B cell (primary cell): Measurements from ENCODE around the gene NPAS2. TPM values are rescaled to one million over a fixed set of nuclear protein-coding genes. Genes with fewer than 3 reads are reported as not detected.

Source experiments
- ATAC-seq: fragments of 200-7000 bp; cut with Tn5 transposase; one replicate; pipeline ENCODE4 v1.10.0; 2021; ENCODE audit warnings: low read depth, mild to moderate bottlenecking, moderate number of reproducible peaks, moderate library complexity
- CTCF ChIA-PET: fragments of 350-600 bp; sonication (Branson Sonifier 250); formaldehyde crosslinking; loops from one replicate; lab custom pipeline; 2021; ENCODE audit warnings: antibody characterized with exemption, inconsistent platforms; lab: Charles Lee
- POLR2A ChIA-PET: fragments of 350-600 bp; sonication (Branson Sonifier 250); formaldehyde crosslinking; loops from one replicate; lab custom pipeline; 2021; ENCODE audit warnings: antibody characterized with exemption; lab: Charles Lee
- DNase-seq: peaks from one replicate; pipeline ENCODE4 v3.0.0; 2013
- H2AFZ ChIP-seq: 2 replicates; pipeline ENCODE4 v1.6.1; 2012; ENCODE audit warnings: mild to moderate bottlenecking, low read depth, low read length; ENCODE audit not compliant: insufficient read depth, poor library complexity, severe bottlenecking
- H3K27ac ChIP-seq, 2 donors: 1 replicate in 1 of 2; 2 replicates in 1 of 2; pipeline ENCODE4 v1.5.1; 2012 to 2013; ENCODE audit warnings: low read length in 2 of 2, mild to moderate bottlenecking in 2 of 2, moderate library complexity in 1 of 2
- H3K27me3 ChIP-seq, 4 experiments: fragments of 200-600 bp in 1 of 4; sonication (generic) in 1 of 4; replicated peaks in 1 of 4; 1 replicate in 2 of 4; 2 replicates in 2 of 4; pipeline versions ENCODE4 v1.6.1 to v1.7.0; 2013 to 2016; ENCODE audit warnings: low read length in 3 of 4, mild to moderate bottlenecking in 2 of 4, mixed read lengths in 1 of 4, moderate library complexity in 1 of 4; ENCODE audit not compliant: insufficient read depth in 4 of 4, control insufficient read depth in 3 of 4; ENCODE audit errors: control extremely low read depth in 1 of 4
- H3K36me3 ChIP-seq, 2 experiments: replicated peaks in 1 of 2; 1 replicate in 1 of 2; 2 replicates in 1 of 2; pipeline versions ENCODE4 v1.6.1 to v1.7.1; 2013; ENCODE audit warnings: low read length in 1 of 2; ENCODE audit not compliant: insufficient read depth in 2 of 2, control insufficient read depth in 1 of 2; ENCODE audit errors: control extremely low read depth in 1 of 2, extremely low read depth in 1 of 2
- H3K4me1 ChIP-seq, 2 donors: fragments of 200-600 bp in 1 of 2; sonication (generic) in 1 of 2; 1 replicate in 1 of 2; 2 replicates in 1 of 2; pipeline versions ENCODE4 v1.5.1 to v1.6.1; 2013 to 2017; ENCODE audit warnings: low read length in 2 of 2; ENCODE audit not compliant: control insufficient read depth in 2 of 2, insufficient read depth in 2 of 2
- H3K4me2 ChIP-seq: replicated peaks from 2 replicates; pipeline ENCODE3; 2012; ENCODE audit warnings: mild to moderate bottlenecking, low read depth, low read length; ENCODE audit not compliant: poor library complexity, severe bottlenecking
- H3K4me3 ChIP-seq, 5 experiments: fragments of 200-600 bp in 1 of 5; sonication (generic) in 1 of 5; 1 replicate in 3 of 5; 2 replicates in 2 of 5; pipeline versions ENCODE4 v1.5.1 to v1.7.0; 2011 to 2016; ENCODE audit warnings: low read length in 4 of 5, mild to moderate bottlenecking in 4 of 5, low read depth in 2 of 5, control low read depth in 1 of 5, moderate library complexity in 1 of 5; ENCODE audit not compliant: insufficient read depth in 1 of 5; ENCODE audit errors: control extremely low read depth in 1 of 5, extremely low read depth in 1 of 5
- H3K79me2 ChIP-seq: fragments of 200-600 bp; sonication (generic); one replicate; pipeline ENCODE4 v1.6.0; 2016; ENCODE audit warnings: low read length; ENCODE audit not compliant: control insufficient read depth, insufficient read depth
- H3K9ac ChIP-seq: fragments of 200-600 bp; sonication (generic); 2 replicates; pipeline ENCODE4 v1.6.1; 2017; ENCODE audit warnings: mild to moderate bottlenecking, low read length, moderate library complexity
- H3K9me3 ChIP-seq, 3 donors: one replicate each; pipeline versions ENCODE4 v1.6.1 to v1.7.1; 2013; ENCODE audit warnings: low read length in 2 of 3; ENCODE audit not compliant: control insufficient read depth in 2 of 3, insufficient read depth in 1 of 3; ENCODE audit errors: control extremely low read depth in 1 of 3
- H4K20me1 ChIP-seq: 2 replicates; pipeline ENCODE4 v1.6.0; 2012; ENCODE audit warnings: mild to moderate bottlenecking, low read length; ENCODE audit not compliant: insufficient read depth, control insufficient read depth, poor library complexity, severe bottlenecking
- H3K27ac Mint-ChIP-seq: one replicate; pipeline ENCODE4 v1.8.0; 2021; ENCODE audit warnings: mixed read lengths
- H3K27me3 Mint-ChIP-seq: one replicate; pipeline ENCODE4 v1.8.0; 2021; ENCODE audit warnings: mixed read lengths
- H3K4me1 Mint-ChIP-seq: one replicate; pipeline ENCODE4 v1.8.0; 2021; ENCODE audit warnings: mixed read lengths
- H3K4me3 Mint-ChIP-seq: one replicate; pipeline ENCODE4 v1.8.0; 2021; ENCODE audit warnings: mixed read lengths
- H3K9me3 Mint-ChIP-seq: one replicate; pipeline ENCODE4 v1.8.0; 2022; ENCODE audit warnings: mixed read lengths; ENCODE audit not compliant: insufficient read depth
- CTCF ChIP-seq: fragments of 200-600 bp; IDR thresholded peaks from one replicate; pipeline ENCODE4 v1.8.0; 2022; ENCODE audit warnings: antibody characterized with exemption, mild to moderate bottlenecking
- EZH2 ChIP-seq: IDR thresholded peaks from 2 replicates; pipeline ENCODE4 v1.6.1; 2012; ENCODE audit warnings: borderline replicate concordance, low read depth, mild to moderate bottlenecking, moderate library complexity, low read length; ENCODE audit not compliant: insufficient read depth, poor library complexity, severe bottlenecking
- WGBS: methylation state at CpG from one replicate; pipeline ENCODE4 v1.1.5; 2013; ENCODE audit warnings: missing lambda C conversion rate; ENCODE audit not compliant: insufficient coverage; 5-methylcytosine and 5-hydroxymethylcytosine counted together
- intact Hi-C: fragments of 100-400 bp; cut with micrococcal nuclease; formaldehyde crosslinking; loops from one replicate; pipeline ENCODE4 v1.10.0; 2022
- polyA plus RNA-seq: library from polyadenylated mRNA; depleted of rRNA; stranded (reverse); fragments of >200 nt; gene quantifications from 2 replicates; pipeline ENCODE4 v1.2.3, GENCODE V29; 2012
- total RNA-seq, 2 donors: library from RNA; stranded (reverse); fragments of 120-200 nt in 1 of 2; gene quantifications; 1 replicate in 1 of 2; 2 replicates in 1 of 2; pipeline versions ENCODE4 v1.2.3 to v1.2.4, GENCODE V29; 2013 to 2022

Gene NPAS2
- total and polyA plus RNA-seq, 2 donors (not counting 1 experiment from before 2014, with no cell fraction given) = not detected

- Histone ChIP-seq H4K20me1 (no peaks in the 10 kb centered on the region), H3K36me3 (no peaks in the 10 kb centered on the region), H3K4me3 (no peak overlapping the region), H3K9ac (no peak overlapping the region), H3K9me3 (no peaks in the 10 kb centered on the region), H3K27me3 (no peaks in the 10 kb centered on the region), H3K79me2 (no peaks in the 10 kb centered on the region), H2AFZ (no peak overlapping the region), H3K27ac (no peak overlapping the region), H3K4me1 (no peaks in the 10 kb centered on the region), H3K4me2 (no peak overlapping the region)
- ChIA-PET POLR2A (no interaction called here), CTCF (no interaction called here)
- Mint-ChIP-seq H3K4me3 (no peak overlapping the region), H3K9me3 (no peaks in the 10 kb centered on the region), H3K27ac (no peak overlapping the region), H3K4me1 (no peaks in the 10 kb centered on the region), H3K27me3 (peaks cover 14% of the 10 kb centered on the region)
- ATAC-seq (no peak), DNase-seq (no peak)
- intact Hi-C loops = no loop called here
- TF ChIP-seq CTCF (no peak), EZH2 (no peak)
- 72% methylated on average over 6 of the region's 11 CpGs for WGBS
These were observed 63.0 kb downstream of the NPAS2 start for GRCh38 chr2:100882645-100883613.

GRCh38 chr2:100884145-100884621 is 64.2 kb downstream of the NPAS2 start:
- no peaks in the 10 kb centered on the region for H3K36me3 ChIP-seq
- H3K79me2 ChIP-seq = no peaks in the 10 kb centered on the region
- no CpG with 5 or more reads among the region's 3 CpGs for WGBS
- intact Hi-C loops = no loop called here
- DNase-seq = no peak
- no peak overlapping the region for H3K4me2 ChIP-seq
- Mint-ChIP-seq H3K27ac (no peak overlapping the region), H3K4me1 (no peaks in the 10 kb centered on the region), H3K27me3 (peaks cover 20% of the 10 kb centered on the region), H3K9me3 (no peaks in the 10 kb centered on the region), H3K4me3 (no peak overlapping the region)
- CTCF ChIA-PET = no interaction called here
- no peak for ATAC-seq
- no peaks in the 10 kb centered on the region for H3K27me3 ChIP-seq
- no peaks in the 10 kb centered on the region for H3K4me1 ChIP-seq
- no peak overlapping the region for H3K4me3 ChIP-seq
- POLR2A ChIA-PET = no interaction called here
- no peak overlapping the region for H3K27ac ChIP-seq
- no peak overlapping the region for H2AFZ ChIP-seq
- no peak for TF ChIP-seq EZH2
- TF ChIP-seq CTCF = no peak
- no peak overlapping the region for H3K9ac ChIP-seq
- no peaks in the 10 kb centered on the region for H3K9me3 ChIP-seq
- no peaks in the 10 kb centered on the region for H4K20me1 ChIP-seq
